Panc1 (cell line): ENCODE measurements around the gene ABCA1.

Source experiments
- POLR2AphosphoS5 ChIP-seq: IDR thresholded peaks from 2 replicates; pipeline ENCODE4 v1.6.1; 2012; ENCODE audit warnings: mild to moderate bottlenecking, low read depth, low read length, moderate library complexity
- SIN3A ChIP-seq: IDR thresholded peaks from 2 replicates; pipeline ENCODE4 v1.6.1; 2012; ENCODE audit warnings: low read depth, mild to moderate bottlenecking, low read length, moderate library complexity, borderline replicate concordance; ENCODE audit not compliant: insufficient read depth
- TCF7L2 ChIP-seq: IDR thresholded peaks from 2 replicates; pipeline ENCODE4 v1.6.1; 2011; ENCODE audit warnings: mild to moderate bottlenecking, low read depth, low read length, inconsistent platforms
- TF ChIP-seq, protein P1 (sequence below): fragments of 450-650 bp; IDR thresholded peaks from 2 replicates; pipeline ENCODE4 v1.5.1; 2017; ENCODE audit warnings: mild to moderate bottlenecking

DNA sequence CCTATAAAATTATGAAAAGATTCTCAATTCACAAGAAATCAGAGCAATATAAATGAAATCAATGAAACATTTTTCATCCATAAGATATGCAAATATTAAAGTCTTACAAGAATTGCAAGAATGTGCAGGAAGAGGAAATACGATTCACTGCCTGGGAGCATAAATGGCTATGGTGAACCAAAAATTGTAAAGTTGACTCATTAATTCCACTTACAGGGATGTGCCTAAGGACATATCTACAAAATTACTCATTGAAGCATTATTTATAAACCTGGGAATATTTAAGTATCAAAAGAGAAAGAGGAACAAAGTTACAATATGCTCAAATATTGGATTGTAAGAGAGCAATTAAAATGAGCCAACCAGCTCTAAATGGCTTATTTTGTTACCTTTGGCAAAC lies 187.3 kb downstream of the ABCA1 start:
- TF ChIP-seq, protein P1, sequence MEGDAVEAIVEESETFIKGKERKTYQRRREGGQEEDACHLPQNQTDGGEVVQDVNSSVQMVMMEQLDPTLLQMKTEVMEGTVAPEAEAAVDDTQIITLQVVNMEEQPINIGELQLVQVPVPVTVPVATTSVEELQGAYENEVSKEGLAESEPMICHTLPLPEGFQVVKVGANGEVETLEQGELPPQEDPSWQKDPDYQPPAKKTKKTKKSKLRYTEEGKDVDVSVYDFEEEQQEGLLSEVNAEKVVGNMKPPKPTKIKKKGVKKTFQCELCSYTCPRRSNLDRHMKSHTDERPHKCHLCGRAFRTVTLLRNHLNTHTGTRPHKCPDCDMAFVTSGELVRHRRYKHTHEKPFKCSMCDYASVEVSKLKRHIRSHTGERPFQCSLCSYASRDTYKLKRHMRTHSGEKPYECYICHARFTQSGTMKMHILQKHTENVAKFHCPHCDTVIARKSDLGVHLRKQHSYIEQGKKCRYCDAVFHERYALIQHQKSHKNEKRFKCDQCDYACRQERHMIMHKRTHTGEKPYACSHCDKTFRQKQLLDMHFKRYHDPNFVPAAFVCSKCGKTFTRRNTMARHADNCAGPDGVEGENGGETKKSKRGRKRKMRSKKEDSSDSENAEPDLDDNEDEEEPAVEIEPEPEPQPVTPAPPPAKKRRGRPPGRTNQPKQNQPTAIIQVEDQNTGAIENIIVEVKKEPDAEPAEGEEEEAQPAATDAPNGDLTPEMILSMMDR: no peak
- TF ChIP-seq SIN3A: no peak
- TF ChIP-seq POLR2AphosphoS5: no peak
- TF ChIP-seq TCF7L2: no peak
